ENCODE measurements around the gene ZNF343. TPM values are rescaled to one million over a fixed set of nuclear protein-coding genes. Genes with fewer than 3 reads are reported as not detected.

Gene ZNF343
- total RNA-seq, 1 experiment from 2014 or later, result 12.0 TPM

- Histone ChIP-seq H2AFZ (ENCODE audit: low read depth, low read length, poor library complexity, severe bottlenecking) (no peak overlapping the region), H3K27me3 (ENCODE audit: insufficient read depth, low read length) (no peaks in the 10 kb centered on the region), H3K4me2 (ENCODE audit: low read length) (no peak overlapping the region), H3K4me1 (ENCODE audit: control insufficient read depth in 1 of 2, insufficient read depth in 2 of 2, low read length in 2 of 2) (no peaks in the 10 kb centered on the region), H3K79me2 (ENCODE audit: insufficient read depth, low read length) (no peaks in the 10 kb centered on the region), H3K9me3 (ENCODE audit: control insufficient read depth in 1 of 2, insufficient read depth in 1 of 2, low read depth in 1 of 2, low read length in 2 of 2) (no peaks in the 10 kb centered on the region), H3K27ac (ENCODE audit: low read depth, low read length) (no peak overlapping the region), H3K9ac (ENCODE audit: low read length) (no peak overlapping the region), H3K9me2 (ENCODE audit: insufficient read depth) (no peaks in the 10 kb centered on the region), H3K36me3 (ENCODE audit: control insufficient read depth in 1 of 2, insufficient read depth in 2 of 2, low read length in 2 of 2) (peaks cover 14 to 15% of the 10 kb centered on the region in 2 experiments; a peak in 3 of 4 replicates), H3K4me3 (replicated peaks in 1 of 2; ENCODE audit: low read depth in 1 of 2, low read length in 2 of 2) (no peak overlapping the region), H4K20me1 (ENCODE audit: insufficient read depth) (no peaks in the 10 kb centered on the region)
- DNase-seq (ENCODE audit: low read depth, low spot score) (no peak), ATAC-seq (no peak)
- intact Hi-C loops (cut with micrococcal nuclease), result no loop called here
- ChIA-PET CTCF (no interaction called here), POLR2A (interaction anchor here (1.4 kb wide), 1 partner anchor 9 kb away, joined by 7 read pairs; the partner anchor contains the start of gene SNRPB), RAD21 (ENCODE audit: low non-redundant PET in 1 of 2, low total read pairs in 2 of 2, uncharacterized antibody in 2 of 2, unreplicated experiment in 2 of 2) (no interaction called here)
- TF ChIP-seq, protein P1, sequence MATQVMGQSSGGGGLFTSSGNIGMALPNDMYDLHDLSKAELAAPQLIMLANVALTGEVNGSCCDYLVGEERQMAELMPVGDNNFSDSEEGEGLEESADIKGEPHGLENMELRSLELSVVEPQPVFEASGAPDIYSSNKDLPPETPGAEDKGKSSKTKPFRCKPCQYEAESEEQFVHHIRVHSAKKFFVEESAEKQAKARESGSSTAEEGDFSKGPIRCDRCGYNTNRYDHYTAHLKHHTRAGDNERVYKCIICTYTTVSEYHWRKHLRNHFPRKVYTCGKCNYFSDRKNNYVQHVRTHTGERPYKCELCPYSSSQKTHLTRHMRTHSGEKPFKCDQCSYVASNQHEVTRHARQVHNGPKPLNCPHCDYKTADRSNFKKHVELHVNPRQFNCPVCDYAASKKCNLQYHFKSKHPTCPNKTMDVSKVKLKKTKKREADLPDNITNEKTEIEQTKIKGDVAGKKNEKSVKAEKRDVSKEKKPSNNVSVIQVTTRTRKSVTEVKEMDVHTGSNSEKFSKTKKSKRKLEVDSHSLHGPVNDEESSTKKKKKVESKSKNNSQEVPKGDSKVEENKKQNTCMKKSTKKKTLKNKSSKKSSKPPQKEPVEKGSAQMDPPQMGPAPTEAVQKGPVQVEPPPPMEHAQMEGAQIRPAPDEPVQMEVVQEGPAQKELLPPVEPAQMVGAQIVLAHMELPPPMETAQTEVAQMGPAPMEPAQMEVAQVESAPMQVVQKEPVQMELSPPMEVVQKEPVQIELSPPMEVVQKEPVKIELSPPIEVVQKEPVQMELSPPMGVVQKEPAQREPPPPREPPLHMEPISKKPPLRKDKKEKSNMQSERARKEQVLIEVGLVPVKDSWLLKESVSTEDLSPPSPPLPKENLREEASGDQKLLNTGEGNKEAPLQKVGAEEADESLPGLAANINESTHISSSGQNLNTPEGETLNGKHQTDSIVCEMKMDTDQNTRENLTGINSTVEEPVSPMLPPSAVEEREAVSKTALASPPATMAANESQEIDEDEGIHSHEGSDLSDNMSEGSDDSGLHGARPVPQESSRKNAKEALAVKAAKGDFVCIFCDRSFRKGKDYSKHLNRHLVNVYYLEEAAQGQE (IDR thresholded peaks at IDR 0.05; ENCODE audit: low read depth), result no peak
- TF ChIP-seq, protein P2, sequence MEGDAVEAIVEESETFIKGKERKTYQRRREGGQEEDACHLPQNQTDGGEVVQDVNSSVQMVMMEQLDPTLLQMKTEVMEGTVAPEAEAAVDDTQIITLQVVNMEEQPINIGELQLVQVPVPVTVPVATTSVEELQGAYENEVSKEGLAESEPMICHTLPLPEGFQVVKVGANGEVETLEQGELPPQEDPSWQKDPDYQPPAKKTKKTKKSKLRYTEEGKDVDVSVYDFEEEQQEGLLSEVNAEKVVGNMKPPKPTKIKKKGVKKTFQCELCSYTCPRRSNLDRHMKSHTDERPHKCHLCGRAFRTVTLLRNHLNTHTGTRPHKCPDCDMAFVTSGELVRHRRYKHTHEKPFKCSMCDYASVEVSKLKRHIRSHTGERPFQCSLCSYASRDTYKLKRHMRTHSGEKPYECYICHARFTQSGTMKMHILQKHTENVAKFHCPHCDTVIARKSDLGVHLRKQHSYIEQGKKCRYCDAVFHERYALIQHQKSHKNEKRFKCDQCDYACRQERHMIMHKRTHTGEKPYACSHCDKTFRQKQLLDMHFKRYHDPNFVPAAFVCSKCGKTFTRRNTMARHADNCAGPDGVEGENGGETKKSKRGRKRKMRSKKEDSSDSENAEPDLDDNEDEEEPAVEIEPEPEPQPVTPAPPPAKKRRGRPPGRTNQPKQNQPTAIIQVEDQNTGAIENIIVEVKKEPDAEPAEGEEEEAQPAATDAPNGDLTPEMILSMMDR (IDR thresholded peaks at IDR 0.05 in 2 of 3, conservative IDR thresholded peaks at IDR 0.05 in 1 of 3; ENCODE audit: borderline replicate concordance in 1 of 3, insufficient read depth in 1 of 3, low read depth in 2 of 3, low read length in 2 of 3), result no peak
- no peak for TF ChIP-seq EGR1 (IDR thresholded peaks at IDR 0.05; ENCODE audit: low read depth)
- TF ChIP-seq SRF (IDR thresholded peaks at IDR 0.05; ENCODE audit: low read depth), result no peak
- TF ChIP-seq CEBPB (IDR thresholded peaks at IDR 0.05; ENCODE audit: low read depth), result no peak
- TF ChIP-seq FOSL1 (IDR thresholded peaks at IDR 0.05; ENCODE audit: low read depth), result no peak
- no peak for TF ChIP-seq RAD21 (IDR thresholded peaks at IDR 0.05; ENCODE audit: low read depth)
- no peak for TF ChIP-seq POLR2AphosphoS5 (IDR thresholded peaks at IDR 0.05; ENCODE audit: low read depth, low read length)
- no peak for TF ChIP-seq ELF1 (IDR thresholded peaks at IDR 0.05; ENCODE audit: borderline replicate concordance, low read depth)
- TF ChIP-seq, protein P3, sequence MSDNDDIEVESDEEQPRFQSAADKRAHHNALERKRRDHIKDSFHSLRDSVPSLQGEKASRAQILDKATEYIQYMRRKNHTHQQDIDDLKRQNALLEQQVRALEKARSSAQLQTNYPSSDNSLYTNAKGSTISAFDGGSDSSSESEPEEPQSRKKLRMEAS (IDR thresholded peaks at IDR 0.05), result no peak
- TF ChIP-seq TCF7L2 (IDR thresholded peaks at IDR 0.05; ENCODE audit: borderline replicate concordance, extremely low read depth, insufficient read depth, insufficient read length), result no peak
- no peak for TF ChIP-seq JUND (IDR thresholded peaks at IDR 0.05)
- TF ChIP-seq ZNF274 (IDR thresholded peaks at IDR 0.05; ENCODE audit: low read depth, low read length), result no peak
- no peak for TF ChIP-seq YY1 (IDR thresholded peaks at IDR 0.05; ENCODE audit: extremely low read depth, insufficient replicate concordance, low read depth, low read length)
- TF ChIP-seq, protein P4, sequence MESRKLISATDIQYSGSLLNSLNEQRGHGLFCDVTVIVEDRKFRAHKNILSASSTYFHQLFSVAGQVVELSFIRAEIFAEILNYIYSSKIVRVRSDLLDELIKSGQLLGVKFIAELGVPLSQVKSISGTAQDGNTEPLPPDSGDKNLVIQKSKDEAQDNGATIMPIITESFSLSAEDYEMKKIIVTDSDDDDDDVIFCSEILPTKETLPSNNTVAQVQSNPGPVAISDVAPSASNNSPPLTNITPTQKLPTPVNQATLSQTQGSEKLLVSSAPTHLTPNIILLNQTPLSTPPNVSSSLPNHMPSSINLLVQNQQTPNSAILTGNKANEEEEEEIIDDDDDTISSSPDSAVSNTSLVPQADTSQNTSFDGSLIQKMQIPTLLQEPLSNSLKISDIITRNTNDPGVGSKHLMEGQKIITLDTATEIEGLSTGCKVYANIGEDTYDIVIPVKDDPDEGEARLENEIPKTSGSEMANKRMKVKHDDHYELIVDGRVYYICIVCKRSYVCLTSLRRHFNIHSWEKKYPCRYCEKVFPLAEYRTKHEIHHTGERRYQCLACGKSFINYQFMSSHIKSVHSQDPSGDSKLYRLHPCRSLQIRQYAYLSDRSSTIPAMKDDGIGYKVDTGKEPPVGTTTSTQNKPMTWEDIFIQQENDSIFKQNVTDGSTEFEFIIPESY (IDR thresholded peaks at IDR 0.05; ENCODE audit: extremely low read depth, insufficient replicate concordance, low read length), result no peak
- no peak for TF ChIP-seq SIN3A (IDR thresholded peaks at IDR 0.05; ENCODE audit: low read depth)
- no peak for TF ChIP-seq EZH2 (IDR thresholded peaks at IDR 0.05)
- no peak for TF ChIP-seq SP1 (IDR thresholded peaks at IDR 0.05; ENCODE audit: low read depth)
- TF ChIP-seq ATF3 (IDR thresholded peaks at IDR 0.05), result no peak
- no TSS peak for BruUV-seq (replicated peaks)
These were observed 28.3 kb downstream of the ZNF343 start for GRCh38 chr20:2480381-2480780.
